Rectal smooth muscle tissue (tissue), 1 donor: ENCODE results near the gene LRP8.

Experiments
- H3K27ac ChIP-seq: one replicate; pipeline ENCODE4 v1.7.0; 2013; ENCODE audit warnings: low read depth, low read length, inconsistent platforms
- H3K27me3 ChIP-seq: one replicate; pipeline ENCODE4 v1.7.0; 2013; ENCODE audit warnings: low read length; ENCODE audit not compliant: control insufficient read depth, insufficient read depth
- H3K36me3 ChIP-seq: one replicate; pipeline ENCODE4 v1.7.0; 2013; ENCODE audit warnings: low read length; ENCODE audit not compliant: control insufficient read depth, insufficient read depth
- H3K4me1 ChIP-seq: one replicate; pipeline ENCODE4 v1.7.0; 2013; ENCODE audit warnings: low read length; ENCODE audit not compliant: control insufficient read depth, insufficient read depth
- H3K4me3 ChIP-seq: one replicate; pipeline ENCODE4 v1.7.0; 2013; ENCODE audit warnings: low read length
- H3K9ac ChIP-seq: one replicate; pipeline ENCODE4 v1.7.0; 2013; ENCODE audit warnings: low read length

Gene LRP8

GRCh38 chr1:53275566-53275965, 52.3 kb downstream of the LRP8 start:
- Histone ChIP-seq H3K9ac (no peak overlapping the region), H3K4me3 (no peak overlapping the region), H3K27ac (no peak overlapping the region), H3K36me3 (no peaks in the 10 kb centered on the region), H3K4me1 (no peaks in the 10 kb centered on the region), H3K27me3 (no peaks in the 10 kb centered on the region)

- H3K36me3 ChIP-seq: no peaks in the 10 kb centered on the region
- H3K27me3 ChIP-seq: no peaks in the 10 kb centered on the region
- no peak overlapping the region for H3K9ac ChIP-seq
- H3K4me1 ChIP-seq: no peaks in the 10 kb centered on the region
- H3K4me3 ChIP-seq: no peak overlapping the region
- H3K27ac ChIP-seq: no peak overlapping the region
These were observed 53.2 kb downstream of the LRP8 start for GRCh38 chr1:53274541-53275185.

GRCh38 chr1:53274026-53274425, 53.8 kb downstream of the LRP8 start:
- H3K36me3 ChIP-seq: no peaks in the 10 kb centered on the region
- no peak overlapping the region for H3K4me3 ChIP-seq
- no peaks in the 10 kb centered on the region for H3K27me3 ChIP-seq
- no peaks in the 10 kb centered on the region for H3K4me1 ChIP-seq
- H3K9ac ChIP-seq: no peak overlapping the region
- H3K27ac ChIP-seq: no peak overlapping the region

GRCh38 chr1:53273526-53273925, 54.3 kb downstream of the LRP8 start:
- Histone ChIP-seq H3K4me1 (no peaks in the 10 kb centered on the region), H3K9ac (no peak overlapping the region), H3K27me3 (no peaks in the 10 kb centered on the region), H3K27ac (no peak overlapping the region), H3K4me3 (no peak overlapping the region), H3K36me3 (no peaks in the 10 kb centered on the region)

GRCh38 chr1:53272349-53272748, 55.5 kb downstream of the LRP8 start:
- no peaks in the 10 kb centered on the region for H3K27me3 ChIP-seq
- H3K36me3 ChIP-seq: no peaks in the 10 kb centered on the region
- no peak overlapping the region for H3K4me3 ChIP-seq
- no peaks in the 10 kb centered on the region for H3K4me1 ChIP-seq
- H3K27ac ChIP-seq: no peak overlapping the region
- no peak overlapping the region for H3K9ac ChIP-seq

- no peaks in the 10 kb centered on the region for H3K4me1 ChIP-seq
- no peak overlapping the region for H3K27ac ChIP-seq
- no peak overlapping the region for H3K9ac ChIP-seq
- no peaks in the 10 kb centered on the region for H3K27me3 ChIP-seq
- H3K36me3 ChIP-seq: no peaks in the 10 kb centered on the region
- H3K4me3 ChIP-seq: no peak overlapping the region
These were observed 56.3 kb downstream of the LRP8 start for GRCh38 chr1:53271446-53272090.

GRCh38 chr1:53270873-53271272, 57.0 kb downstream of the LRP8 start:
- no peak overlapping the region for H3K4me3 ChIP-seq
- no peaks in the 10 kb centered on the region for H3K36me3 ChIP-seq
- H3K27me3 ChIP-seq: no peaks in the 10 kb centered on the region
- no peak overlapping the region for H3K27ac ChIP-seq
- H3K9ac ChIP-seq: no peak overlapping the region
- no peaks in the 10 kb centered on the region for H3K4me1 ChIP-seq

- Histone ChIP-seq H3K27ac (no peak overlapping the region), H3K9ac (no peak overlapping the region), H3K36me3 (no peaks in the 10 kb centered on the region), H3K4me3 (no peak overlapping the region), H3K4me1 (no peaks in the 10 kb centered on the region), H3K27me3 (no peaks in the 10 kb centered on the region)
These were observed 57.8 kb downstream of the LRP8 start for GRCh38 chr1:53270107-53270506.

- H3K9ac ChIP-seq: no peak overlapping the region
- no peaks in the 10 kb centered on the region for H3K4me1 ChIP-seq
- no peaks in the 10 kb centered on the region for H3K36me3 ChIP-seq
These were observed 60.1 kb downstream of the LRP8 start for GRCh38 chr1:53267761-53268160.

GRCh38 chr1:53266038-53266437, 61.8 kb downstream of the LRP8 start:
- H3K9ac ChIP-seq: no peak overlapping the region
- H3K36me3 ChIP-seq: no peaks in the 10 kb centered on the region
- H3K4me3 ChIP-seq: no peak overlapping the region
- H3K27ac ChIP-seq: no peak overlapping the region
- H3K4me1 ChIP-seq: no peaks in the 10 kb centered on the region
- H3K27me3 ChIP-seq: no peaks in the 10 kb centered on the region

More at GRCh38 chr1:53267761-53268160, 60.1 kb downstream of the LRP8 start:
- H3K27me3 ChIP-seq: no peaks in the 10 kb centered on the region
- H3K27ac ChIP-seq: no peak overlapping the region
- no peak overlapping the region for H3K4me3 ChIP-seq

GRCh38 chr1:53265581-53265980, 62.3 kb downstream of the LRP8 start:
- no peaks in the 10 kb centered on the region for H3K36me3 ChIP-seq
- no peak overlapping the region for H3K4me3 ChIP-seq

GRCh38 chr1:53264048-53264447, 63.8 kb downstream of the LRP8 start:
- Histone ChIP-seq H3K9ac (no peak overlapping the region), H3K36me3 (no peaks in the 10 kb centered on the region), H3K27ac (no peak overlapping the region), H3K4me3 (no peak overlapping the region), H3K4me1 (no peaks in the 10 kb centered on the region), H3K27me3 (no peaks in the 10 kb centered on the region)

More at GRCh38 chr1:53265581-53265980, 62.3 kb downstream of the LRP8 start:
- Histone ChIP-seq H3K4me1 (no peaks in the 10 kb centered on the region), H3K27ac (no peak overlapping the region), H3K9ac (no peak overlapping the region), H3K27me3 (no peaks in the 10 kb centered on the region)

- Histone ChIP-seq H3K36me3 (no peaks in the 10 kb centered on the region), H3K9ac (no peak overlapping the region), H3K4me1 (no peaks in the 10 kb centered on the region), H3K27me3 (no peaks in the 10 kb centered on the region), H3K4me3 (no peak overlapping the region), H3K27ac (no peak overlapping the region)
These were observed 65.9 kb downstream of the LRP8 start for GRCh38 chr1:53262000-53262399.
